Colonic mucosa (tissue), 4 donors: ENCODE data around the gene SMURF2. TPM values are rescaled to one million over a fixed set of nuclear protein-coding genes. Genes with fewer than 3 reads are reported as not detected.

ENCODE experiments used
- DNase-seq: peaks from one replicate; pipeline ENCODE4 v3.0.0-alpha.2; 2020
- H3K27ac ChIP-seq: fragments of 200-600 bp; one replicate; pipeline ENCODE4 v1.8.0; 2021
- H3K27me3 ChIP-seq: fragments of 200-600 bp; one replicate; pipeline ENCODE4 v1.8.0; 2021
- H3K36me3 ChIP-seq: fragments of 200-600 bp; one replicate; pipeline ENCODE4 v1.8.0; 2021
- H3K4me1 ChIP-seq: fragments of 200-600 bp; one replicate; pipeline ENCODE4 v1.8.0; 2021; ENCODE audit warnings: mild to moderate bottlenecking
- H3K4me3 ChIP-seq: fragments of 200-600 bp; one replicate; pipeline ENCODE4 v1.8.0; 2021
- H3K9ac ChIP-seq, 2 donors: one replicate each; pipeline ENCODE4 v1.7.0; 2013; ENCODE audit warnings: control low read depth in 2 of 2, low read depth in 2 of 2, low read length in 2 of 2
- H3K9me3 ChIP-seq: fragments of 200-600 bp; one replicate; pipeline ENCODE4 v1.8.0; 2021
- CTCF ChIP-seq: fragments of 200-600 bp; IDR thresholded peaks from one replicate; pipeline ENCODE4 v1.8.0; 2022; ENCODE audit warnings: antibody characterized with exemption, mild to moderate bottlenecking
- intact Hi-C: fragments of 100-400 bp; cut with DNase I; formaldehyde crosslinking; loops from one replicate; pipeline ENCODE4 v1.14.1; 2022
- microRNA-seq: library from miRNA; unstranded; fragments of <30 nt; microRNA quantifications from one replicate; pipeline ENCODE4, GENCODE V29; 2019
- total RNA-seq, 2 donors: library from RNA; stranded (reverse); fragmentation: NEBNext Ultra II Directional in 1 of 2; extraction: Animal tissue kit (Norgen Biotek cat#: 25700) in 1 of 2; gene quantifications; one replicate each; pipeline ENCODE4 v1.2.1, GENCODE V29; 2021
- donor health status: healthy.
- donor health status: DM: no; HTN: no; CAD: no.
- donor health status: DM: no; HTN: no; CAD: no.

Gene SMURF2
- total RNA-seq, 2 donors from 2014 or later = 10.6 to 18.6 TPM

DNA sequence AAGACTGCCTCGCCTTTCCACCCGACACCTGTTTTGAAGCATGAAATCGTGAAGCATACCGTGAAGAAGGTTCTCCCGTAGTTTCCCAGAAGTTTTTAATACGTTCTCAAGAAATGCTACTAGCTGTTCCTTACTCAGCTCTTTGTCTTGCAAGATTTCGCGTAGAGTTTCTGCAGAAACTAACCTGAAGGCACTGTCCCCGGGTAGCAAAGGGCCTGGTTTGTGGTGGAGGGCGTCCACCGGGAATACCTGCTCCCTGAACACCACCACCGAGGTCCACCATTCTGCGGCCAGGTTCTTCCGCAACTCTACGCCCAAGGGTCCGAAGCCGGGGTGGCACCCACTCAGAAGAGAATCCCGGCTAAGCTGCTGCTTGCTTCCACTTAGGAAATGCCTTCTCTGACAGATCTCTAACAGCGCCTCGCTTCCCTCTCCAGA lies 165.7 kb downstream of the SMURF2 start:
- Histone ChIP-seq H3K9me3 (no peaks in the 10 kb centered on the region), H3K27me3 (no peaks in the 10 kb centered on the region), H3K27ac (peak overlapping the region; percentile 86), H3K4me1 (peaks cover 5% of the 10 kb centered on the region), H3K9ac (peak overlapping the region; percentile 66 to 71), H3K4me3 (peak overlapping the region; percentile 79), H3K36me3 (peaks cover 15% of the 10 kb centered on the region)
- TF ChIP-seq CTCF = no peak
- no peak for DNase-seq
- intact Hi-C loops = no loop called here

Small RNAs within 50 kb of the gene (microRNA-seq; reads per million reads assigned to microRNA genes)
- 7.7 reads per million, percentile 9 among the genes with 10 or more reads in this experiment for gene MIR3064
- not detected for gene MIR5047

Other genes with a start within 250 kb of the SMURF2 start
- gene MILR1, start 213.2 kb downstream of the SMURF2 start, total RNA-seq = 1 to 10 TPM; 2.0 to 5.3 TPM
- gene POLG2, start 165.3 kb downstream of the SMURF2 start, total RNA-seq = 10 to 100 TPM; 10.5 to 12.3 TPM
- gene DDX5, start 156.0 kb downstream of the SMURF2 start, total RNA-seq = 100 to 1,000 TPM; 369 to 444 TPM
- 10 to 100 TPM; 26.4 to 28.5 TPM for gene CEP95, start 155.3 kb downstream of the SMURF2 start, total RNA-seq